ENCODE data around the gene WBP2NL. TPM values are rescaled to one million over a fixed set of nuclear protein-coding genes. Genes with fewer than 3 reads are reported as not detected.

Gene WBP2NL
- total RNA-seq, 2 experiments from 2014 or later, result 1.1 to 1.9 TPM

- no peak overlapping the region for H3K4me3 ChIP-seq (ENCODE audit: low read depth, low read length, poor library complexity, severe bottlenecking)
- H3K4me2 ChIP-seq (ENCODE audit: low read length), result no peak overlapping the region
- H3K9me3 ChIP-seq (ENCODE audit: low read length), result no peaks in the 10 kb centered on the region
- TF ChIP-seq, protein P1, sequence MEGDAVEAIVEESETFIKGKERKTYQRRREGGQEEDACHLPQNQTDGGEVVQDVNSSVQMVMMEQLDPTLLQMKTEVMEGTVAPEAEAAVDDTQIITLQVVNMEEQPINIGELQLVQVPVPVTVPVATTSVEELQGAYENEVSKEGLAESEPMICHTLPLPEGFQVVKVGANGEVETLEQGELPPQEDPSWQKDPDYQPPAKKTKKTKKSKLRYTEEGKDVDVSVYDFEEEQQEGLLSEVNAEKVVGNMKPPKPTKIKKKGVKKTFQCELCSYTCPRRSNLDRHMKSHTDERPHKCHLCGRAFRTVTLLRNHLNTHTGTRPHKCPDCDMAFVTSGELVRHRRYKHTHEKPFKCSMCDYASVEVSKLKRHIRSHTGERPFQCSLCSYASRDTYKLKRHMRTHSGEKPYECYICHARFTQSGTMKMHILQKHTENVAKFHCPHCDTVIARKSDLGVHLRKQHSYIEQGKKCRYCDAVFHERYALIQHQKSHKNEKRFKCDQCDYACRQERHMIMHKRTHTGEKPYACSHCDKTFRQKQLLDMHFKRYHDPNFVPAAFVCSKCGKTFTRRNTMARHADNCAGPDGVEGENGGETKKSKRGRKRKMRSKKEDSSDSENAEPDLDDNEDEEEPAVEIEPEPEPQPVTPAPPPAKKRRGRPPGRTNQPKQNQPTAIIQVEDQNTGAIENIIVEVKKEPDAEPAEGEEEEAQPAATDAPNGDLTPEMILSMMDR (conservative IDR thresholded peaks at IDR 0.05; ENCODE audit: low read length), result no peak
- no peak for TF ChIP-seq EZH2phosphoT487 (IDR thresholded peaks at IDR 0.05; ENCODE audit: borderline replicate concordance, low read depth, low read length)
- intact Hi-C loops (cut with micrococcal nuclease; ENCODE audit: unreplicated experiment), result loop anchor here (10.0 kb wide), 1 partner anchor 76 kb away; no protein-coding TSS in a partner anchor
- no peaks in the 10 kb centered on the region for H3K36me3 ChIP-seq (ENCODE audit: insufficient read depth, low read length)
- ChIA-PET POLR2A (interaction anchor here (0.7 kb wide), 1 partner anchor 24 kb away, joined by 3 read pairs; no protein-coding TSS in a partner anchor), CTCF (ENCODE audit: unreplicated experiment) (no interaction called here)
- no peaks in the 10 kb centered on the region for H3K4me1 ChIP-seq (ENCODE audit: insufficient read depth, low read length, poor library complexity, severe bottlenecking)
- no peaks in the 10 kb centered on the region for H4K20me1 ChIP-seq (ENCODE audit: insufficient read depth, low read length)
- no peak overlapping the region for H2AFZ ChIP-seq (ENCODE audit: low read length)
- no TSS peak for BruUV-seq (replicated peaks)
- DNase-seq (ENCODE audit: low spot score), result no peak
- H3K27ac ChIP-seq (ENCODE audit: low read depth, low read length, poor library complexity, severe bottlenecking), result no peak overlapping the region
- H3K9me2 ChIP-seq (ENCODE audit: insufficient read depth, low read length), result no peaks in the 10 kb centered on the region
- H3K79me2 ChIP-seq (ENCODE audit: insufficient read depth, low read depth, low read length), result no peaks in the 10 kb centered on the region
These were observed 52.1 kb downstream of the WBP2NL start for GRCh38 chr22:42050641-42051180.

GRCh38 chr22:42052765-42053164, 54.2 kb downstream of the WBP2NL start:
- no peak overlapping the region for H3K4me2 ChIP-seq (ENCODE audit: low read length)
- no peak overlapping the region for H2AFZ ChIP-seq (ENCODE audit: low read length)
- H3K4me3 ChIP-seq (ENCODE audit: low read depth, low read length, poor library complexity, severe bottlenecking), result no peak overlapping the region
- H3K4me1 ChIP-seq (ENCODE audit: insufficient read depth, low read length, poor library complexity, severe bottlenecking), result no peaks in the 10 kb centered on the region
- BruUV-seq (replicated peaks), result no TSS peak
- ChIA-PET CTCF (ENCODE audit: unreplicated experiment) (no interaction called here), POLR2A (no interaction called here)
- H3K79me2 ChIP-seq (ENCODE audit: insufficient read depth, low read depth, low read length), result no peaks in the 10 kb centered on the region
- peaks cover 13% of the 10 kb centered on the region for H3K9me3 ChIP-seq (ENCODE audit: low read length)
- no peaks in the 10 kb centered on the region for H4K20me1 ChIP-seq (ENCODE audit: insufficient read depth, low read length)
- no peak overlapping the region for H3K27ac ChIP-seq (ENCODE audit: low read depth, low read length, poor library complexity, severe bottlenecking)
- H3K9me2 ChIP-seq (ENCODE audit: insufficient read depth, low read length), result no peaks in the 10 kb centered on the region
- DNase-seq (ENCODE audit: low spot score), result no peak
- TF ChIP-seq, protein P1 (conservative IDR thresholded peaks at IDR 0.05; ENCODE audit: low read length), result no peak
- 0 out of 2 replicates have a peak, but pooled peaks cover 6% of the 10 kb centered on the region for H3K36me3 ChIP-seq (ENCODE audit: insufficient read depth, low read length)
- intact Hi-C loops (cut with micrococcal nuclease; ENCODE audit: unreplicated experiment), result loop anchor here (10.0 kb wide), 1 partner anchor 78 kb away; no protein-coding TSS in a partner anchor

DNA sequence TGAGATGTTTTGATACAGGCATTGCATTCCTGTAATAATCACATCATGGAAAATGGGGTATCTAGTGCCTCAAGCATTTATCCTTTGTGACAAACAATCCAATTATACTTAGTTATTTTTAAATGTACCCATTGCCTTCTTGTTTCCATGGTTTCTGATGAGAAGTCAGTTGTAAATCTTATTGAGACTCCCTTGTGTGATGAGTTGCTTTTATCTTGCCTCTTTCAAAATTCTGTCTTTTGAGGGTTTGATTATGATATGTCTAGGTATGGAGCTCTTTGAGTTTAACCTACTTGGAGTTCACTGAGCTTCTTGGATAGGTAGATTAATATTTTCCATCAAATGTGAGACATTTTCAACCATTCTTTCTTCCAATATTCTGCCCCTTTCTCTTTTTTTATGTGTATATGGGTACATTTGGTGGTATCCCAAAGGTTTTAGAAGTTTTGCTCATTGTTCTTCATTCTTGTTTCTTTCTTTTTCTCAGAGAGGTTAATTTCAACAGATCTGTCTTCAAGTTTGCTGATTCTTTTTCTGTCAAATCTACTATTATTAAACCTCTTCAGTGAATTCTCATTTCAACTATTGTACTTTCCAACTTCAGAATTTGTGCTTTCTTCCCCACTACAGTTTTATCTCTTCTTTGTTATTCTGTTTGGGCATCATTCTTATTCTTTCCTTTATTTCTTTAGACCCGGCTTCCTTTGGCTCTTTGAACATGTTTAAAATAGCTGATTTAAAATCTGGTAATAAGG, 58.3 kb downstream of the WBP2NL start:
- no peaks in the 10 kb centered on the region for H3K4me1 ChIP-seq (ENCODE audit: insufficient read depth, low read length, poor library complexity, severe bottlenecking)
- POLR2A ChIA-PET, result no interaction called here
- intact Hi-C loops (cut with micrococcal nuclease; ENCODE audit: unreplicated experiment), result loop anchor here (10.0 kb wide), 1 partner anchor 82 kb away; no protein-coding TSS in a partner anchor
- H3K27ac ChIP-seq (ENCODE audit: low read depth, low read length, poor library complexity, severe bottlenecking), result no peak overlapping the region
- H3K4me2 ChIP-seq (ENCODE audit: low read length), result no peak overlapping the region
- no peaks in the 10 kb centered on the region for H4K20me1 ChIP-seq (ENCODE audit: insufficient read depth, low read length)
- H3K9me2 ChIP-seq (ENCODE audit: insufficient read depth, low read length), result no peaks in the 10 kb centered on the region
- no peak for DNase-seq (ENCODE audit: low spot score)
- no peak overlapping the region for H3K4me3 ChIP-seq (ENCODE audit: low read depth, low read length, poor library complexity, severe bottlenecking)
- no peak overlapping the region for H2AFZ ChIP-seq (ENCODE audit: low read length)
- CTCF ChIA-PET (ENCODE audit: unreplicated experiment), result no interaction called here
- TF ChIP-seq, protein P1 (conservative IDR thresholded peaks at IDR 0.05; ENCODE audit: low read length), result no peak
- no peak for TF ChIP-seq EZH2phosphoT487 (IDR thresholded peaks at IDR 0.05; ENCODE audit: borderline replicate concordance, low read depth, low read length)
- H3K79me2 ChIP-seq (ENCODE audit: insufficient read depth, low read depth, low read length), result no peaks in the 10 kb centered on the region
- BruUV-seq (replicated peaks), result TSS peak; percentile 28
- peaks cover 45% of the 10 kb centered on the region for H3K36me3 ChIP-seq (ENCODE audit: insufficient read depth, low read length)
- H3K9me3 ChIP-seq (ENCODE audit: low read length), result peaks cover 13% of the 10 kb centered on the region
